HepG2 (cell line): ENCODE data around the gene TMEM145. TPM values are rescaled to one million over a fixed set of nuclear protein-coding genes. Genes with fewer than 3 reads are reported as not detected.

Source experiments
- AKAP8 ChIP-seq: sonication (generic); formaldehyde crosslinking; IDR thresholded peaks from 2 replicates; pipeline ENCODE4 v1.5.1; 2020; ENCODE audit warnings: mild to moderate bottlenecking, missing genetic modification reagents
- BRCA1 ChIP-seq: sonication (generic); formaldehyde crosslinking; IDR thresholded peaks from 2 replicates; pipeline ENCODE4 v1.4.0; 2020; ENCODE audit warnings: missing genetic modification reagents
- CBX5 ChIP-seq: sonication (generic); formaldehyde crosslinking; IDR thresholded peaks from 2 replicates; pipeline ENCODE4 v1.4.0; 2020; ENCODE audit warnings: missing genetic modification reagents, borderline replicate concordance
- IRX3 ChIP-seq: sonication (generic); formaldehyde crosslinking; IDR thresholded peaks from 2 replicates; pipeline ENCODE4 v1.8.1; 2023; ENCODE audit warnings: mild to moderate bottlenecking, low read depth, missing genetic modification reagents, borderline replicate concordance
- KLF6 ChIP-seq: IDR thresholded peaks from 2 replicates; pipeline ENCODE4 v1.8.0; 2016; ENCODE audit warnings: missing biosample characterization, missing genetic modification reagents
- MBD4 ChIP-seq: IDR thresholded peaks from 2 replicates; pipeline ENCODE4 v1.6.1; 2012; ENCODE audit warnings: low read length, inconsistent platforms, borderline replicate concordance
- MTF1 ChIP-seq: sonication (generic); formaldehyde crosslinking; IDR thresholded peaks from 2 replicates; pipeline ENCODE4 v1.5.0; 2020; ENCODE audit warnings: missing genetic modification reagents
- NFRKB ChIP-seq: fragments of 450-650 bp; IDR thresholded peaks from 2 replicates; pipeline ENCODE4 v1.6.1; 2017
- NR2F2 ChIP-seq: IDR thresholded peaks from 2 replicates; pipeline ENCODE4 v1.6.1; 2012; ENCODE audit warnings: low read depth, inconsistent platforms, borderline replicate concordance
- REPIN1 ChIP-seq: sonication (generic); formaldehyde crosslinking; IDR thresholded peaks from 2 replicates; pipeline ENCODE4 v1.8.0; 2022; ENCODE audit warnings: missing genetic modification reagents, low read depth, mild to moderate bottlenecking, borderline replicate concordance
- SIX4 ChIP-seq: sonication (generic); formaldehyde crosslinking; IDR thresholded peaks from 2 replicates; pipeline ENCODE4 v1.4.0; 2020; ENCODE audit warnings: missing genetic modification reagents
- TP53 ChIP-seq: sonication (generic); formaldehyde crosslinking; conservative IDR thresholded peaks from 2 replicates; pipeline ENCODE4 v1.4.0; 2020; ENCODE audit warnings: missing genetic modification reagents
- YEATS2 ChIP-seq: sonication (generic); formaldehyde crosslinking; IDR thresholded peaks from 2 replicates; pipeline ENCODE4 v1.4.0; 2020; ENCODE audit warnings: missing genetic modification reagents, borderline replicate concordance
- ZFYVE20 ChIP-seq: sonication (generic); formaldehyde crosslinking; IDR thresholded peaks from 2 replicates; pipeline ENCODE4 v1.8.0; 2023; ENCODE audit warnings: low read depth, mild to moderate bottlenecking, moderate library complexity, missing genetic modification reagents, borderline replicate concordance
- ZNF333 ChIP-seq: sonication (generic); formaldehyde crosslinking; IDR thresholded peaks from 2 replicates; pipeline ENCODE4 v1.4.0; 2020; ENCODE audit warnings: mild to moderate bottlenecking, missing genetic modification reagents, borderline replicate concordance
- ZNF598 ChIP-seq: sonication (generic); formaldehyde crosslinking; IDR thresholded peaks from 2 replicates; pipeline ENCODE4 v1.5.1; 2020; ENCODE audit warnings: mild to moderate bottlenecking, missing genetic modification reagents, borderline replicate concordance
- ZNF75D ChIP-seq: sonication (generic); formaldehyde crosslinking; IDR thresholded peaks from 2 replicates; pipeline ENCODE4 v1.8.1; 2023; ENCODE audit warnings: missing genetic modification reagents, mild to moderate bottlenecking, borderline replicate concordance
- polyA plus RNA-seq, 8 experiments: library from polyadenylated mRNA; depleted of rRNA in 3 of 8; stranded (reverse) in 7 of 8; unstranded in 1 of 8; fragments of >200 nt; fragmentation: Illumina TruSeq in 4 of 8; extraction: Trizol in 4 of 8; gene quantifications; 2 replicates each; pipeline versions ENCODE4 v1.2.1 to v1.2.3, GENCODE V29; 2011 to 2016; ENCODE audit warnings: low read depth in 4 of 8, missing spikeins in 1 of 8, mixed read lengths in 1 of 8; ENCODE audit not compliant: insufficient read depth in 1 of 8
- total RNA-seq, 5 experiments: library from RNA; depleted of rRNA; stranded (reverse); fragments of >200 nt; fragmentation: Illumina TruSeq; extraction: Trizol; gene quantifications; 2 replicates each; pipeline ENCODE4 v1.2.3, GENCODE V29; 2016; ENCODE audit warnings: low read depth in 1 of 5
- TF ChIP-seq, protein P1 (sequence below): sonication (generic); formaldehyde crosslinking; IDR thresholded peaks from 2 replicates; pipeline ENCODE4 v1.5.0; 2020; ENCODE audit warnings: mild to moderate bottlenecking, missing genetic modification reagents, moderate library complexity
- TF ChIP-seq, protein P2 (sequence below): sonication (generic); formaldehyde crosslinking; IDR thresholded peaks from 2 replicates; pipeline ENCODE4 v1.5.0; 2020; ENCODE audit warnings: missing genetic modification reagents
- TF ChIP-seq, protein P3 (sequence below): sonication (generic); formaldehyde crosslinking; IDR thresholded peaks from 2 replicates; pipeline ENCODE4 v1.8.0; 2022; ENCODE audit warnings: mild to moderate bottlenecking, missing genetic modification reagents, moderate library complexity
- TF ChIP-seq, protein P4 (sequence below): IDR thresholded peaks from 2 replicates; pipeline ENCODE4 v1.6.1; 2018; ENCODE audit warnings: missing genetic modification reagents, mild to moderate bottlenecking, missing compliant biosample characterization

Gene TMEM145
- total and polyA plus RNA-seq, 2 of the 13 experiments (the other 11 are each of a cell fraction or from before 2014, with no cell fraction given) = 0.07 to 5.1 TPM

DNA sequence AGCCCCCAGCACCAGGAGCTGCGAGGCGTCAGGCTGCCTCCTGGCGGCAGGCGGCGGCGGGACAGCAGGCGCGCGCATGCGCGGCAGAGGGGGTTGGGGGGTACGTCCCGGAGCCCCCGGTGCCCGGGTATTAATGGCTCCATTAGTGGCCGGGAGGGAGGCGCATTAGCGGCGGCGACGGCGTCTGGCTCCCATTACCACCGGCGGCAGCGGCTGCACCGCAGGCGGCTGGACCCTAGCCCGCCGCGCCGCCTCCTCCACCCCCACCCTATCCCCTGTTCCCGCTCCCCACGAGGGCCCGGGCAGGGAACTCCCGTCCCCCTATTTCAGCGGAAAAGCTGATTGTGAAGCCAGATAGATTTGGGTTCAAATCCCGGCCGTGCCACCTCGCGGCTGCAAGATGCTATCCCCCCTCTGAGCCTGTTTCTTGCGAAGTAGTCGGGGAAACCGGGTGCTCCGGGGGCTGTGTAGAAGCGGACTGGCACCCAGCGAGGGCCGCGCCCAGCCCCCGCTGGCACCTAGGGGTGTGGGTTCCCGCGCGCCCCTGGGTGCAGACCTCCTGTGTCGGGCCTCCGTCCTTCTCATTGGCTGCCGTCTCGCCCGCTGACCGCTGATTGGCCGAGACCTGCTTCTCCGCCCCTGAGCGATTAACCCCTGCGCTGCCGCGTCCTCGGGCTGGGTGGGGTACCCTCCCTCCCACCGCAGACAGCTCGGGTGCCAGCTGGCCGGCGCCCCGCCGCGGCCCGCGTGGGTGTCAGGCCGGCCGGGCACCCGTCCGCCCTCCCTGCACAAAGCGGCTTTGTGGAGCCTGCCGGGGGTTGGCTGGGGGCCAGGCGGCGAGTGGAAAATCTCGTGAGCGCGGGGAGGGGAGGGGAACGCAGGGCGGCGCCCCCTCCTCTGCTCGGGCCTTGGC lies 33.0 kb upstream of the TMEM145 start (continued):
- TF ChIP-seq, protein P1, sequence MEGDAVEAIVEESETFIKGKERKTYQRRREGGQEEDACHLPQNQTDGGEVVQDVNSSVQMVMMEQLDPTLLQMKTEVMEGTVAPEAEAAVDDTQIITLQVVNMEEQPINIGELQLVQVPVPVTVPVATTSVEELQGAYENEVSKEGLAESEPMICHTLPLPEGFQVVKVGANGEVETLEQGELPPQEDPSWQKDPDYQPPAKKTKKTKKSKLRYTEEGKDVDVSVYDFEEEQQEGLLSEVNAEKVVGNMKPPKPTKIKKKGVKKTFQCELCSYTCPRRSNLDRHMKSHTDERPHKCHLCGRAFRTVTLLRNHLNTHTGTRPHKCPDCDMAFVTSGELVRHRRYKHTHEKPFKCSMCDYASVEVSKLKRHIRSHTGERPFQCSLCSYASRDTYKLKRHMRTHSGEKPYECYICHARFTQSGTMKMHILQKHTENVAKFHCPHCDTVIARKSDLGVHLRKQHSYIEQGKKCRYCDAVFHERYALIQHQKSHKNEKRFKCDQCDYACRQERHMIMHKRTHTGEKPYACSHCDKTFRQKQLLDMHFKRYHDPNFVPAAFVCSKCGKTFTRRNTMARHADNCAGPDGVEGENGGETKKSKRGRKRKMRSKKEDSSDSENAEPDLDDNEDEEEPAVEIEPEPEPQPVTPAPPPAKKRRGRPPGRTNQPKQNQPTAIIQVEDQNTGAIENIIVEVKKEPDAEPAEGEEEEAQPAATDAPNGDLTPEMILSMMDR (CRISPR knock-in tag) = peak; percentile 90
- TF ChIP-seq KLF6 (CRISPR knock-in tag) = no peak
- 0 out of 2 replicates have a peak, but pooled peaks have one; percentile 39 for TF ChIP-seq REPIN1 (CRISPR knock-in tag)
- TF ChIP-seq BRCA1 (CRISPR knock-in tag) = no peak
- TF ChIP-seq MBD4 = no peak
- TF ChIP-seq NR2F2 = no peak; the same call in 1 of the 2 replicates
- TF ChIP-seq, protein P2, sequence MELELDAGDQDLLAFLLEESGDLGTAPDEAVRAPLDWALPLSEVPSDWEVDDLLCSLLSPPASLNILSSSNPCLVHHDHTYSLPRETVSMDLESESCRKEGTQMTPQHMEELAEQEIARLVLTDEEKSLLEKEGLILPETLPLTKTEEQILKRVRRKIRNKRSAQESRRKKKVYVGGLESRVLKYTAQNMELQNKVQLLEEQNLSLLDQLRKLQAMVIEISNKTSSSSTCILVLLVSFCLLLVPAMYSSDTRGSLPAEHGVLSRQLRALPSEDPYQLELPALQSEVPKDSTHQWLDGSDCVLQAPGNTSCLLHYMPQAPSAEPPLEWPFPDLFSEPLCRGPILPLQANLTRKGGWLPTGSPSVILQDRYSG (CRISPR knock-in tag) = peak; percentile 31; the same call in 1 of the 2 replicates
- no peak for TF ChIP-seq ZNF598 (CRISPR knock-in tag)
- TF ChIP-seq CBX5 (CRISPR knock-in tag) = no peak
- TF ChIP-seq, protein P3, sequence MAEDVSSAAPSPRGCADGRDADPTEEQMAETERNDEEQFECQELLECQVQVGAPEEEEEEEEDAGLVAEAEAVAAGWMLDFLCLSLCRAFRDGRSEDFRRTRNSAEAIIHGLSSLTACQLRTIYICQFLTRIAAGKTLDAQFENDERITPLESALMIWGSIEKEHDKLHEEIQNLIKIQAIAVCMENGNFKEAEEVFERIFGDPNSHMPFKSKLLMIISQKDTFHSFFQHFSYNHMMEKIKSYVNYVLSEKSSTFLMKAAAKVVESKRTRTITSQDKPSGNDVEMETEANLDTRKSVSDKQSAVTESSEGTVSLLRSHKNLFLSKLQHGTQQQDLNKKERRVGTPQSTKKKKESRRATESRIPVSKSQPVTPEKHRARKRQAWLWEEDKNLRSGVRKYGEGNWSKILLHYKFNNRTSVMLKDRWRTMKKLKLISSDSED = peak; percentile 68; the same call in 1 of the 2 replicates
- TF ChIP-seq, protein P4, sequence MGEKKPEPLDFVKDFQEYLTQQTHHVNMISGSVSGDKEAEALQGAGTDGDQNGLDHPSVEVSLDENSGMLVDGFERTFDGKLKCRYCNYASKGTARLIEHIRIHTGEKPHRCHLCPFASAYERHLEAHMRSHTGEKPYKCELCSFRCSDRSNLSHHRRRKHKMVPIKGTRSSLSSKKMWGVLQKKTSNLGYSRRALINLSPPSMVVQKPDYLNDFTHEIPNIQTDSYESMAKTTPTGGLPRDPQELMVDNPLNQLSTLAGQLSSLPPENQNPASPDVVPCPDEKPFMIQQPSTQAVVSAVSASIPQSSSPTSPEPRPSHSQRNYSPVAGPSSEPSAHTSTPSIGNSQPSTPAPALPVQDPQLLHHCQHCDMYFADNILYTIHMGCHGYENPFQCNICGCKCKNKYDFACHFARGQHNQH (CRISPR knock-in tag) = no peak
- no peak for TF ChIP-seq NFRKB
- no peak for TF ChIP-seq ZNF333 (CRISPR knock-in tag)
- TF ChIP-seq MTF1 (CRISPR knock-in tag) = no peak; the same call in 1 of the 2 replicates
- 0 out of 2 replicates have a peak, but pooled peaks have one; percentile 30 for TF ChIP-seq AKAP8 (CRISPR knock-in tag)
- TF ChIP-seq YEATS2 (CRISPR knock-in tag) = no peak
- TF ChIP-seq ZNF75D (CRISPR knock-in tag) = no peak
- TF ChIP-seq ZFYVE20 = no peak
- no peak for TF ChIP-seq TP53
- no peak; the same call in 1 of the 2 replicates for TF ChIP-seq IRX3
- no peak for TF ChIP-seq SIX4 (CRISPR knock-in tag)
